ENCODE results near the gene AFAP1. TPM values are rescaled to one million over a fixed set of nuclear protein-coding genes. Genes with fewer than 3 reads are reported as not detected.
A peak's percentile ranks its signal among the peaks of the same experiment; 100 is the strongest.

Gene AFAP1
- polyA plus RNA-seq, 1 experiment: 61.7 TPM

GRCh38 chr4:7838136-7838782, 101.4 kb downstream of the AFAP1 start:
- Histone ChIP-seq H3K4me3 (ENCODE audit: low read depth, low read length) (no peak overlapping the region), H3K9me3 (ENCODE audit: control insufficient read depth, insufficient read depth, low read length) (no peaks in the 10 kb centered on the region), H3K27me3 (ENCODE audit: control insufficient read depth, insufficient read depth, low read length) (no peaks in the 10 kb centered on the region), H3K27ac (ENCODE audit: low read depth, low read length) (no peak overlapping the region)
- CTCF ChIA-PET: interaction anchor here (0.6 to 1.2 kb wide), 5 partner anchors 13 to 149 kb away, joined by 4 to 6 read pairs (median 5); no protein-coding TSS in a partner anchor
- no peak for TF ChIP-seq CTCF (IDR thresholded peaks at IDR 0.05; ENCODE audit: low read depth, low read length)
- POLR2A ChIA-PET: interaction anchor here (0.5 kb wide), 1 partner anchor 15 kb away, joined by 3 read pairs; no protein-coding TSS in a partner anchor
- DNase-seq (ENCODE audit: low read depth, low spot score): no peak

- POLR2A ChIA-PET: interaction anchor here (0.5 kb wide), 1 partner anchor 15 kb away, joined by 3 read pairs; no protein-coding TSS in a partner anchor
- Histone ChIP-seq H3K27me3 (ENCODE audit: control insufficient read depth, insufficient read depth, low read length) (no peaks in the 10 kb centered on the region), H3K9me3 (ENCODE audit: control insufficient read depth, insufficient read depth, low read length) (no peaks in the 10 kb centered on the region), H3K4me3 (ENCODE audit: low read depth, low read length) (no peak overlapping the region), H3K27ac (ENCODE audit: low read depth, low read length) (no peak overlapping the region)
- TF ChIP-seq CTCF (IDR thresholded peaks at IDR 0.05; ENCODE audit: low read depth, low read length): no peak
- DNase-seq (ENCODE audit: low read depth, low spot score): no peak
- CTCF ChIA-PET: interaction anchor here (0.6 to 1.2 kb wide), 5 partner anchors 12 to 150 kb away, joined by 4 to 6 read pairs (median 5); no protein-coding TSS in a partner anchor
These were observed 102.0 kb downstream of the AFAP1 start for GRCh38 chr4:7837597-7838135.

- DNase-seq (ENCODE audit: low read depth, low spot score): no peak
- TF ChIP-seq CTCF (IDR thresholded peaks at IDR 0.05; ENCODE audit: low read depth, low read length): no peak
- ChIA-PET POLR2A (interaction anchor here (0.6 to 1.1 kb wide), 5 partner anchors 11 to 98 kb away, joined by 3 to 14 read pairs (median 6); no protein-coding TSS in a partner anchor), CTCF (interaction anchor here (0.9 to 1.3 kb wide), 2 partner anchors 28 to 30 kb away, joined by 3 to 14 read pairs; no protein-coding TSS in a partner anchor)
- Histone ChIP-seq H3K27me3 (ENCODE audit: control insufficient read depth, insufficient read depth, low read length) (no peaks in the 10 kb centered on the region), H3K27ac (ENCODE audit: low read depth, low read length) (peak overlapping the region; percentile 92), H3K9me3 (ENCODE audit: control insufficient read depth, insufficient read depth, low read length) (no peaks in the 10 kb centered on the region), H3K4me3 (ENCODE audit: low read depth, low read length) (no peak overlapping the region)
These were observed 107.6 kb downstream of the AFAP1 start for GRCh38 chr4:7831858-7832730.

- Histone ChIP-seq H3K9me3 (ENCODE audit: control insufficient read depth, insufficient read depth, low read length) (no peaks in the 10 kb centered on the region), H3K27ac (ENCODE audit: low read depth, low read length) (peak overlapping the region; percentile 92), H3K4me3 (ENCODE audit: low read depth, low read length) (no peak overlapping the region), H3K27me3 (ENCODE audit: control insufficient read depth, insufficient read depth, low read length) (no peaks in the 10 kb centered on the region)
- CTCF ChIA-PET: interaction anchor here (0.9 to 1.3 kb wide), 2 partner anchors 27 to 29 kb away, joined by 3 to 14 read pairs; no protein-coding TSS in a partner anchor
- TF ChIP-seq CTCF (IDR thresholded peaks at IDR 0.05; ENCODE audit: low read depth, low read length): no peak
- DNase-seq (ENCODE audit: low read depth, low spot score): peak; percentile 76
- POLR2A ChIA-PET: interaction anchor here (0.6 to 1.1 kb wide), 5 partner anchors 11 to 99 kb away, joined by 3 to 14 read pairs (median 6); no protein-coding TSS in a partner anchor
These were observed 108.3 kb downstream of the AFAP1 start for GRCh38 chr4:7831330-7831729.

Measured in AG04450 (cell line).